GM12892 (cell line): Measurements from ENCODE around the gene CFAP65.

Source experiments
- DNase-seq: peaks from one replicate; pipeline ENCODE4 v3.0.0; 2011; ENCODE audit not compliant: insufficient read length
- FAIRE-seq: peaks from 2 replicates; lab custom pipeline; 2011; peaks lifted over from hg19 to GRCh38; lab: Jason Lieb, UNC
- POLR2A ChIP-seq: IDR thresholded peaks from 2 replicates; pipeline ENCODE4 v1.6.1; 2011; ENCODE audit warnings: low read depth, low read length, control low read depth
- POLR2AphosphoS5 ChIP-seq: IDR thresholded peaks from 2 replicates; pipeline ENCODE4 v1.6.1; 2011; ENCODE audit warnings: low read depth, low read length, control low read depth
- TAF1 ChIP-seq: IDR thresholded peaks from 2 replicates; pipeline ENCODE4 v1.6.1; 2011; ENCODE audit warnings: low read depth, mild to moderate bottlenecking, control low read depth, low read length, borderline replicate concordance

Gene CFAP65

DNA sequence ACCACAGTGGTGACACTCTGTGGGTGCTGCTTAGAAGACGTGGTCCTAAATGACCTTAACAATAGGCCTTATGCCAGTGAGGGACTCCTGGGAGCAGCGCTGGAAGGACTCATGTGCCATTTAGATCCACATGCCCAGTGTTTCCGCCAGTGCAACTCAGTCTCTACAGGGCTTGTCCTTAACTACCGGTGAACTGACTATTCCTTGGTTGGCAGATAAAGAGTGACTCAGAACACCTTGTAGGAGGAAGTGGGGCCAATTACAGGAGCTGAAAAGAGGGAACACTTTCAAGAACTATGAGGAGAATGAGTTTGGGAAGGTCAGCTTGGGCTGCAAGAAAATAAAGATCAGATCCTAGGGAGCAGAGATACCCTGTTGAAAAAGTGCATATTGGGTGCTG lies 83.6 kb downstream of the CFAP65 start:
- no peak for TF ChIP-seq TAF1
- TF ChIP-seq POLR2AphosphoS5: no peak
- no peak for TF ChIP-seq POLR2A
- no peak for FAIRE-seq
- DNase-seq: no peak

- no peak for TF ChIP-seq TAF1
- TF ChIP-seq POLR2AphosphoS5: no peak
- no peak for TF ChIP-seq POLR2A
- FAIRE-seq (no peak), DNase-seq (no peak)
These were observed 85.3 kb downstream of the CFAP65 start for GRCh38 chr2:218956039-218956438.

GRCh38 chr2:218954541-218955300 lies 86.6 kb downstream of the CFAP65 start:
- no peak for DNase-seq
- FAIRE-seq: no peak
- TF ChIP-seq TAF1: no peak
- TF ChIP-seq POLR2A: no peak

- DNase-seq: no peak
- no peak for FAIRE-seq
- TF ChIP-seq POLR2AphosphoS5: no peak
- TF ChIP-seq POLR2A: no peak
- TF ChIP-seq TAF1: no peak
These were observed 87.9 kb downstream of the CFAP65 start for GRCh38 chr2:218953366-218953954.
